HG03135 (cell line): ENCODE results near the gene RMC1.

Source experiments
- ATAC-seq: cut with Tn5 transposase; IDR thresholded peaks from one replicate; pipeline ENCODE4 v1.9.1; 2021; ENCODE audit warnings: mild to moderate bottlenecking, moderate library complexity; ENCODE audit not compliant: unreplicated experiment

Gene RMC1

GRCh38 chr18:23580677-23581367 is 77.5 kb downstream of the RMC1 start:
- no peak for ATAC-seq
